Suppressor macrophage (primary cell): ENCODE data around the gene ARFRP1.
A peak's percentile ranks its signal among the peaks of the same experiment; 100 is the strongest.
"Not testable (repeated sequence)": the region's sequence is repeated elsewhere in the genome, so short reads cannot be mapped to it uniquely, and the experiment has no call there.

Source experiments
- DNase-seq, 4 experiments: peaks; one replicate each; pipeline ENCODE4 v3.0.0-alpha.2; 2020 to 2022

ARFRP1 gene

DNA sequence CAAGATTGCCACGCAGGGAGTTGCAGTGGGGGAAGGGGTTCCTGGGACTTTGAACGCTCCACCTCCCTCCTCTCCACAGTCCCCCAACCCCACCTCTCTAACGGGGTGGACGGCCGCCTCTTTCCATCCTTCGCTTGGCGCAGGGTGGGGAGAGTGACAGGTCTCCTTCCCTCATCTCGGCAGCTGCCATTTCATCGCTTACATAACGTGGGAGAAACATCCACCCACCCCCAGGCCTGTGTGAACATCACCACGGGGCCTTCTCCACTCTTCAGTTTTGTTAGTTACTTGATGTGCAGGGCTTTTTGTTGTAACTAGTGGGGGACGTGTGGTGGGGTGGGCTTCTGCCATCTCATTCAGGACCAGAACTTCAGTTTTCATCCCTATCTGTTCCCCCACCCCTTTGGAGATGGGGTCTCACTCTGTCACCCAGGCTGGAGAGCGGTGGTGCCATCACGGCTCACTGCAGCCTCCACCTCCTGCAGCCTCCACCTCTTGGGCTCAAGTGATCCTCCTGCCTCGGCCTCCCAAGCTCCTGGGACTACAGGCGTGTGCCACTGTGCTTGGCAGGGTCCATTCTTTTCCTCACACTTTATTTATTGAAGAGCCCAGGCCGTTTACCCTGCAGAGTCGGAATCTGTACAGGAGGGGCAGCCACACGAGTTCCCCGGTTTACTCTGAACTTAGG, 32.0 kb downstream of the ARFRP1 start:
- DNase-seq, result no peak

DNA sequence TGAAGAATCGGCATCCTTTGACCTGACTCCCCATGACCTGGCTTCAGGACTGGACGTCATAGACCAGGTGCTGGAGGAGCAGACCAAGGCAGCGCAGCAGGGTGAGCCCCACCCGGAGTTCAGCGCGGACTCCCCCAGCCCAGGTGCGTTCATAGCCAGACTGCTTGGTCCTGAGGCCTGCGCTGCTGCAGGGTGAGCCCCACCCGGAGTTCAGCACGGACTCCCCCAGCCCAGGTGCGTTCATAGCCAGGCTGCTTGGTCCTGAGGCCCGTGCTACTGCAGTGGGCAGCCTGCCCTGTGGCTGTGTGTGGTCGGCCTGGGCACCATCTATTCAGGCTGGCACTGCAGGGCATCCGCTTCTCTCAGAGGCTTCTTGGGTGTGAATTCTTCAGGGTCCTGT, 33.8 kb downstream of the ARFRP1 start:
- no peak for DNase-seq

DNA sequence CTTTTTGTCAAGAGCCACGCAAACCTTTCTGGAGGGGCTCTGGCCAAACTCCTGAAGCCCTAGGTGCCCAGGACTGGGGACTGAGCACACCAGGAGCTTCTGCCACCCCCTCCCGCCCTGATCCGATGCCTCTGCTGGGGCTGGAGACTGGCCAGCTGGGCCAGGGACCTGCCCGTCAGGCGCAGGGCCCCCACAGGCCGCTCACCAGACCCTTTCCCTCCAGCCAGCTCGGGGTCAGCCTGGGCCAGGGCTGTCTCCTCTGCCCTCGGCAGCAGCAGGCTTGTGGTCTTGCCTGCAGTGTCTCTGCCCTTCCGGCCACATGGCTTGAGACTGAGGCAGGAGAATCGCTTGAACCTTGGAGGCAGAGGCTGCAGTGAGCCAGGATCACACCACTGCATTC, 35.1 kb downstream of the ARFRP1 start:
- no peak for DNase-seq

DNA sequence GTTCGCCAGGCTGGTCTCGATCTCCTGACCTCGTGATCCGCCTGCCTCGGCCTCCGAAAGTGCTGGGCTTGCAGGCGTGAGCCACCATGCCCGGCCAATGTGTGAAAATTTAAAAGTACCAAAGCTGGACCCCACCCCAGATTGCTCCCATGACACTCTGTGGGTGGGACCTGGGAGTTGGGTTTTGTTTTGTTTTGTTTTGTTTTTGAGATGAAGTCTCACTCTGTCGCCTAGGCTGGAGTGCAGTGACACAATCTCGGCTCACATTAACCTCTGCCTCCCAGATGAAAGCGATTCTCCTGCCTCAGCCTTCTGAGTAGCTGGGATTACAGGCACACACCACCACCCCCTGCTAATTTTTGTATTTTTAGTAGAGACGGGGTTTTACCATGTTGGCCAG, 36.1 kb downstream of the ARFRP1 start:
- DNase-seq, result not testable (repeated sequence)

DNA sequence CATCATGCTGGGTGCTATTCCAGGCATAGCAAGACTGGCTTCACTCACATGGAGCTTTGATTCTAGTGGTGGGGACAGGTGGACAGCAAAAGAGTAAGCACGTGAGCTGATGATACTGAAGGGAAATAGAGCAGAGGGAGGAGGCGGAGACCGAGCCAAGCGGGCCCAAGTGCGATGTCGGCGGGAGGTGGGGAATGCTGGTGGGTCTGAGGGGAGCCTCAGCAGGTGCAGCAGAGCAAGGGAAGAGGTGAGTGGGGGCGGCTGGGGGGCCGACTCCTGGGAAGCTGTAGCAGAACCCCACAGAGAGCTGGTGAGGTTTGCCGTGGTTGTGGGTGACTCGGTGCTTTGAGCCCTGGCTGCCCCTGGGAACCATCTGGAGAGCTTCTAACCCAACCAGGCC, 39.4 kb downstream of the ARFRP1 start:
- no peak for DNase-seq

DNA sequence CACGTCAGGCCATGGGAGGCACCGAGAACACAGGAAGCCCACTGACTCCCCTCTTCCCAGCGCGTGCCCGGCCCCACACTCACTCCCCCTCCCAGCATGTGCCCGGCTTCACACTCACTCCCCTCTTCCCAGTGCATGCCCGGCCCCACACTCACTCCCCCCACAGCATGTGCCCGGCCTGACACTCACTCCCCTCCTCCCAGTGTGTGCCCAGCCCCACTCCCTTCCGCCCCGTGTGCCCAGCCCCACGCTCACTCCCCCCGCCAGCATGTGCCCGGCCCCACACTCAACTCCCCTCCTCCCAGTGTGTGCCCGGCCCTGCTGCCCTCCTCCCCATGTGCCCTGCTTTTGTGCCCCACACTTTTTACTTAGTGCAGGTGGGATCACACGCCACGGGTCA, 39.9 kb downstream of the ARFRP1 start:
- DNase-seq, result no peak

DNA sequence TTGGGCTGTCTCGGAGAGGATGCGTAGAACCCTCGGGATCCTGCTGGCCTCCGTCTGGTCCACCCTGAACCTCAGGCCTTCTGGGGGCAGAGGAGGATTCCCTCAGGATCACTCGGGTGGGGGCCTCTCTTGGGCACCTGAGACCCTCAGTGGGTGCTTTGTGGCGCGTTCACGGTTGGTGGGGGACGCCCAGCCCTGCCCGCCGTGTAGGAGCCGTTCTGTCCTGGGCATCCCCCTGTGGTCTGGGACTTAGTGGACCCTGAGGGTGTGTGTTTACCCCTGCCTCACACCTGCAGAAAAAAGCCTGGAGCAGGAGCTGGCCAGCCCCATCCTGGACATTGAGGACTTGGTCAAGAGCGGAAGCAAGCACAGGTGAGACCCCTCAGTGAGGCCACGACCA, 42.1 kb downstream of the ARFRP1 start:
- no peak for DNase-seq

DNA sequence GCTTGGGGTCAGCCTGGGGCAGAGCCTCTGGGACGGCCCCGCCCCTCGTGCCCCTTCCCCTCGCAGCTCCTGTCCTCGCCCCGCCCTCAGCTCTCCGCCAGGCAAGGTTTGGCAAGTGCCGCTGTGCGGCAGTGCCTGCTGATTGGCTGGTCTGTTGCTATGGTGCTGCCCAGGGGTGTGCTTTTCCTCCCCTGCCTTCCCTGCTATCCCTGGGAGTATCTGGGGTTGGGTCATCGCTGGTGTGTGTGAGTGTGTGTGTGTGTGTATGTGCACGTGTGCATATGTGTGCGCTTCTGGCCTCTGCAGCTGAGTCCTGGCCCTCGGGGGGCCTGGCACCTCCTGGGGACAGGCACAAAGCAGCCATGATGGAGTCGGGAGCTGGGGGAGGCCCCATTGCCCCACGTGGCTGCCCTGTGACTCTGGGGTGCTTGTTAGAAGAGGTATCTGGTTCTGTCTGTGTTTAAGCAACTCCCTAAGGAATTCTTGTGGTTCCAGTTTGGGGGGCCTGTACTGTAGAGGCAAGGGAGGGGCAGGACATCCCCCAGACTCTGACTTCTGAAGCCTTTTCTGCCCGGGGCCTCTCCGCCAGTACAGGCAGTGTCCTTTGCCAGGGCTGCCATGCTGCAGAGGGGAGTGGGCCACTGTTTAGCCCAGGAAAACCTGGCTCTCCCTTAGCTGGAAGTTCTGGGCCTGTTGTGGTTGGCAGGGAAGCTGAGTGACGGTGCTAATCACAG, 42.7 kb downstream of the ARFRP1 start:
- DNase-seq, result no peak

DNA sequence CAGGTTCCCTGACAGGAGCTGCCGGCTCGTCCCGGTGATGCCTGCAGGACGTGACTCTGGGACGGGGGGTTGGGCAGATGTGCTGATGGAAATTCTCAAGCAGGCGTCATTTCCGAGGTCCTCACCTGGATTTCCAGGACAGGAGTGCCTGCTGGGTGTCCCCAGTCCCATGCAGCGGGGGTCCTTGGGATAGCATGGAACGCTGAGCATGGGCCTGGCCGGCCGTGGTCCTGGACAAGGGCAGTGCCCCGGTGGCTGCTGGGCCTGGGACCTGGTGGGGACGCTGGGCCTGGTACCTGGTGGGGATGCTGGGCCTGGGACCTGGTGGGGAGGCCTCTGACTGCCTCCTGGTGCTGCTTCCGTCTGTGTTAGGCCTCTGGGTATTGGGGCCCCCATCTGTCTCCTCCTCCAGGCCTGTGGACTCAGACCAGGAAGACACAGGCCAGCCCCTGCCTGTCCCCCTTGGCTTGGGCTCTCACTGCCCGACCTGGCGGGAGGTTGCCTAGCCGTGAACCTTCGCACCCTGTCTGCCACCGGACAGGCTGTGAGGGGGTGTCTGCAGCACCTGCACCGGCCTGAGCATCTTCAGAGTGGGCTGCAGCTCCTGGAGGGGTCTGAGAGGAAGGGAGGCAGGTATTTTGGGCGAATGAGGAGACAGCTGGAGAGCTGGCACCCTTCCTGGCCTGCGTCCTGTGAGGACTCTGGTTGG, 43.5 kb downstream of the ARFRP1 start:
- DNase-seq, result no peak

DNA sequence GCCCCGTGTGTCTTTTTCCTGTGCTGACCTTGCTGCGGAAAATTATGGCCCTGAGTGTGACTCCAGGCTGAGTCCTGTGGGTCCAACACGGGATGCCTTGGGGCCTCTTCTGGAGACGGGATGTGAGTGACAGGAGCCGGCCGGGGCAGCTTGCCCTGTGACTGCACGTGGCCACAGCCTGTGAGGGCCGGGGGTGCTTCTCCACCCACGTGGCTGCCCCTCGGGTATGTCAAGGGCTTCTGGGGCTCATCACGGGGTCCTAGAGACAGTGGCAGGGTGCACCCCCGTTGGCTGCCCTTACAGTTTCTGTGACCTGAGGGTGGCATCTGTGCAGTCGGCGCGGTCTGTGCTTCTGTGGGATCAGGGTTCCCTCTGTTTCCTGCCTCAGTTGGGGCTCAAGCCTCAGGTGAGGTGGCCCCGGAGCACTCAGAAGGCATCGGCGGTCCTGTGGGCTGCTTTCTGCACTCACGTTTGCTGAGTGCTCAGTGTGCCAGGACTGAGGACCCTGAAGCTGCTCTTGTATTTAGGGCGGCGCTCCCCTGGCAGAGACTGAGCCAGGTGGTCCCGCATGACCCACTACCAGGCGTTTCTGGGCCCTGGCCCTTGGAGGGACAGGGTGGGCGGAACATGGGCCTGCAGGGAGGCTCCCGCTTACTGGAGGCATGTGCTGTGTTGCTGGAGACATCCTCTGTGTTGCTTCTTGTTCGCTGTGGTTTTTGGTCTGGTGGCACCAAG, 44.3 kb downstream of the ARFRP1 start:
- DNase-seq, result no peak

DNA sequence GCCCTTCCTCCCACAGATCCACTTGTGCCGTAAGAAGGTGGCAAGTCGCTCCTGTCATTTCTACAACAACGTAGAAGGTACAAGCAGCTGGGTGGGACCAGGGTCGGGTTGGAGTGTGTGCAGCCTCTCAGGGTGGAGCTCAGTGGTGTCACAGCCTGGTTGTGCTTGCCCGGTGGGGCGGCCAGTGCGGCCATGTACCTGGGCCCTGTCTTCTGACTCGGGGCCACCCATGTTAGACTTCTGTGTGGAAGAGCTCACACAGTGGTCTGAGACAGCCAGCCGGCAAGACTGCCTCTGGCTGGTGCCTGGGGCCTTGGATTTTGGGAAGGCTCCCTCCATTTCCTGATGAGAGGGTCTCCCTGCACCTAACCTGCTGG, 45.0 kb downstream of the ARFRP1 start:
- DNase-seq, result no peak

DNA sequence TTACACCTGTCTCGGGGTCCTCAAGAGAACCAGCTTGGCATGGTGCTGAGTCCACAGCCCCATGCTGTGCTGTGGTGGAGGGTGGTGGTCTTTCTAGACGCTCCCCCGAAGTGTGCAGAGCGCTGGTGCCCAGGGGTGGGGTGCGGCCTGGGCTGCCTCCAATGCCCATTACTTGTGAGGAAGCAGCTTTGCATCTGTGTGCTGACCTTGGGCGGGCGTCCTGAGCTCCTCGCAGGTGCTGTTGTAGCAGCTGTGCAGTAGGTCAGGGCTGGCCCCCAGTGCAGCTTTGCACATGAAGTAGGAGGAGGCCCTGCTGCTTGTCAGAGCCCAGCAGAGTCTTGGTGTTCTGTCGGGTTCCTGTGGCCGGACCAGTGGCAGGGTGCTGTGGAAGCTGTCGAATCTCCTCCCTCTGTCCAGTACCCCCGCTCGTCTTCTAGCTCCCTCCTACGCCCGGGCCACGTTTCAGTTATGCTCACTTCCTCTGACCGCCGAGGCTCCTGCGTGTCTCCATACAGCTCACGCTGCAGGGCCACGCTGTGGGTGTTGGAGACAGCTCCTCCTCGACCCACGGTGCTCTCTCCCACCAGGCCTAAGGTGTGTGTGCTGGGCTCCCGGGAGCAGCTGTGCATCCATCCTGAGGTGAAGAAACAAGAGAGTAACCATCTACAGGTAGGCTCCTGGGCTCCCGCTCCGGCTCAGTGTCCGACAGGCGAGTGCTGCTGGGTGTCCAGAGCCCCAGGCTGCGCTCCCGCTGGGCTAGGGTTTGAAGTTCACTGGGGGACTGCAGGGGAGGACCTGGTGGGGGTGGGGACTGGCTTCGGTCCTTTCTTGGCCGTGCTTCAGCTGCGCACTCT, 45.6 kb downstream of the ARFRP1 start:
- no peak for DNase-seq

DNA sequence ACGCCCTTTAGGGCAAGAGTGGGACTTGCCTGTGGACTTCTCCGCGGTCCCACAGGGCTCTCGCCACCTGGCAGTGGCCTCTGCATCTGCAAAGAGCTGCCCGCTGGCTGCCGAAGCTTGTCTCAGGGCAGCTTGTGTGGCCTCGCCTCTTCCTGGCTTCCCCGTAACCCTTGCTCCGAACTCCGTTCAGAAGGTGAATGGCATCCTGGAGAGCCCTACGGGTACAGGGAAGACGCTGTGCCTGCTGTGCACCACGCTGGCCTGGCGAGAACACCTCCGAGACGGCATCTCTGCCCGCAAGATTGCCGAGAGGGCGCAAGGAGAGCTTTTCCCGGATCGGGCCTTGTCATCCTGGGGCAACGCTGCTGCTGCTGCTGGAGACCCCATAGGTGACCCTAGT, 46.7 kb downstream of the ARFRP1 start:
- DNase-seq, result no peak

DNA sequence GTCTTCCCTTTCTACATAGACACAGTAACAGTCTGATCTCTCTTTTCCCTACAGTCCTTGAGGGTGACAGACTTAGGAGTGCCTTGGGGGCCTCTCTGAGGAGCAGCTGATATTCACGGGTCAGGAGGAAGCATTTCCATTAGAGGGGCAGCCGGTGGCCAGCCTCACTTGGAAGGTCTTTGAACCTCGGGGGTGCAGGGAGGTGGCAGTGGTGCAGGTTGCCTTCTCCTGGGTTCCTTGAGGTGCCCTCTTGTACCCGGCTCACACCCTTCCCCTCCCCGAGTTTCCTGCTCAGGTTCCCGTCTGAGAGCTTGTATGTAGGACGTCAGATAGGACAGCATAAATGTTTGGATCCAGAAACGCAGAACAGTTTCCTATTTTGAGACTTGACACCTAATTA, 47.2 kb downstream of the ARFRP1 start:
- no peak for DNase-seq

DNA sequence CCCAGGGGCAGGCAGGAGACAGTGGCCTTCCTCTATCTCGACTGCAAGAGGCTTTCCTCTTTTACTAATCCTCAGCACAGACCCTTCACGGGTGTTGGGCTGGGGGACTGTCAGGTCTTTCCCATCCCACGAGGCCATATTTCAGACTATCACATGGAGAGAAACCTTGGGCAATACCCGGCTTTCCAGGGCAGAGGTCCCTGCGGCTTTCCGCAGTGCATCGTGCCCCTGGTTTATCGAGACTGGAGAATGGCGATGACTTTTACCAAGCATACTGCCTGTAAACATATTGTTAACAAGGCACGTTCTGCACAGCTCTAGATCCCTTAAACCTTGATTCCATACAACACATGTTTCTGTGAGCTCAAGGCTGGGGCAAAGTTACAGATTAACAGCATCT, 47.6 kb downstream of the ARFRP1 start:
- DNase-seq, result not testable (repeated sequence)

DNA sequence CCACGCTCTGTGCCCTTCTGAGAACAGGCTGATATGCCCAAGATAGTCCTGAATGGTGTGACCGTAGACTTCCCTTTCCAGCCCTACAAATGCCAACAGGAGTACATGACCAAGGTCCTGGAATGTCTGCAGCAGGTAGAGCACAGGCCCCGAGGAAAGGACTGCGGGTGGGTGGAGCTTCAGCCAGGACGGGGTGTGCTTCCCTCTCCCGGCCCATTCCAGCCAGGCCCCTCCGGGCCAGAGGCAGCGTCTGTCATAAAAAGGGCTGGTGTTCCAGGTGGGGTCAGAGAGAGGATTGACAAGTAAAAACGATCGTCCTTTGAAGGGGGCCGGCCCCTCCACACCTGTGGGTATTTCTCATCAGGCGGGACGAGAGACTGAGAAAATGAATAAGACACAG, 48.4 kb downstream of the ARFRP1 start:
- DNase-seq, result no peak

DNA sequence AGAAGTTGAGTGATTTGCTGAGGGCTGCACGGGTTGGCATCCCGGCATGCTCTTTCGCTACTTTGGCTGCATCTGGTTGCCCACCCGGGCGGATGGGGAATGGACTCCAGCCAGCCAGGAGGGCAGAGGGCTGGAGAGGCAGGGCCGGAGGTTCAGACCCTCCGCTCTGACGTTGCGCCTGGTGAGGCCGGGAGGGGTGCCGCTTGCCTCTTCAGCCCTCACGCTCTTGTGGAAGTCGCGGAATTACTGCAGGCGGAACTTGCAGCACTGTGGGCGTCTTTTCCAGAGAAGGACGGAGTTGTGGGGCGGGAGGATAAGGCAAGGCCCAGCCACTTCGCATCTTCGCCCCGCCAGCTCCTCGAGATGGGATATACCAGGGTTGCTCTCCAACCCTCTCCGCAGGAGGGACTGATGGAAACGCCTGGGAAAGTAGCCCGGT, 49.0 kb downstream of the ARFRP1 start:
- DNase-seq, result peak; percentile 68 to 84 (median 82)

DNA sequence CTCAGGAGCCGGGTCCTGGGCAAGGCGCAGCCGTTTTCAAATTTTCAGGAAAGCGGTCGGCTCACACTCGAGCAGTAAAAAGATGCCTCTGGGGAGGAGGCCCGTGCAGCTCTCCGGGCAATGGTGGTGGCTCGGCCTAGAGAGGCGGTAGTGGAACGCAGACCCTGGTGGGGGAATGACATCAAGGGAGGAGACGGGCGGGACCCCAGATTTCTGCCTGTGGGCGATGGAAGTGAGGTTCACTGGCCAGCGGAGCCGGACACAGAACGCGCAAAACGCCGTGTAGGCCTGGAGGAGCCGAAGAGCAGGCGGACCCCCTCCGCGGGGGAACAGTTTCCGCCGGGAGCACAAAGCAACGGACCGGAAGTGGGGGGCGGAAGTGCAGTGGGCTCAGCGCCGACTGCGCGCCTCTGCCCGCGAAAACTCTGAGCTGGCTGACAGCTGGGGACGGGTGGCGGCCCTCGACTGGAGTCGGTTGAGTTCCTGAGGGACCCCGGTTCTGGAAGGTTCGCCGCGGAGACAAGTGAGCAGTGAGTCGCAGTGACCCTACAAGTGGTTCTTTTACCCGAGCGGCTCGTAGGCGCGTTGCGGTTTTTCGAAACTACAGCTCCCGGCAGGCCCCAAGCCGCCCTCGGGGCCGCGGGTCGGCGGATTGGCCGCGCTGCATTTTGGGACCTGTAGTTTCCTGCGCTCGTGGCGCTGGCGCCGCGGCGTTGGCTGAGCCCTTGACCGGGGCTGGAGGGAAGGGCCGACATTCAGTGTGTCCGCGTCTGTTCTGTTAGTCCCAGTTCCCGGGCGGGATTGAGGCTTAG, 49.6 kb downstream of the ARFRP1 start, which contains the start of gene RTEL1:
RTEL1 (plus strand) TSS at position 376 of the 812 bp plus-strand sequence. CDS start 1,091 bp downstream, outside the sequence.
- DNase-seq, result peak; percentile 94 to 97 (median 96)

DNA sequence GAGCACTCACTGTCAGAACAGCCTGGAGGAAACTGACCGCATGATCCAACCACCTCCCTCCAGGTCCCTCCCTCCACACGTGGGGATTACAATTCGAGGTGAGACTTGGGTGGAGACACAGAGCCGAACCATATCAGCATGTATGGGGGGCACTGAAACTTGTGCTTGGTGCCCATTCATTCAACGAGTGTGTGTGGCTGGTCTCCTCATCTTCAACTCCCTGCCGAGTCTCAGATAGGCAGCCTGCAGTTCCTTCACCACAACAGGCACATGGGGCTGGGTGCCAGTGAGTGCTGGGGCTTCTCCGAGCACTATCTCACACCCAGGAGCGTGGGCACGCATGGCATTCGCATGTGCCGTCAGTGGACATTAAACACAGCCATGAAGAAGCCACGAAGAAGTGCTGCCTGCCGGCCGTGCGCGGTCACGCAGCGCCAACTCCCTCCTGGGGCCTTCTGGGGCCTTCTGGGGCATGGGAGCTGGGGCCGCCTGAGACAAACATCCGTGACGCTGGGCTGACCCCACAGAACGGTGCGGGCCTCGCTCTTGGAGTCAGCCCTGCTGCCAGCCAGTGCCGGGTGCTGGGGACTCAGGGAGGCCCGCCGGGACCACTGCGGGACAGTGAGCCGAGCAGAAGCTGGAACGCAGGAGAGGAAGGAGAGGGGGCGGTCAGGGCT, 50.4 kb downstream of the ARFRP1 start:
- DNase-seq, result no peak

DNA sequence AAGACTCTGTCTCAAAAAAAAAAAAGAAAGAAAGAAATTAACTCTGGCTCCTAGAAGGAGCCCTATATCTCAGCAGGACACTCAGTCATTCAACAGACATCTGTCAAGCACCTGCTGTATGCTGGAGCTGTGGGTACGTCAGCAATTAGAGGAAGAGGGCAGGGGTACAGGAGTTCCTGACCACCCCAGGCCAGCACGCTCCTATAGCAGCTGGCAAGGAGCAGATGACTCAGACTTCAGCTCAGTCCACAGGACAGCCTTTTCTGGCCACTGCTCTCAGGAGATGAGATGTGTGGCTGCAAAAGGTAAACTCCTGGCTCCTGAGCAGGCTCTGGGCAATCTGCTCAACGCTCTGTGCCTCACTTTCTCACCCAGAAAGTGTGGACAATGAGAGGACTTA, 51.3 kb downstream of the ARFRP1 start:
- no peak for DNase-seq
